Epithelial cell of prostate (primary cell): ENCODE measurements around the gene YARS1.
A peak's percentile ranks its signal among the peaks of the same experiment; 100 is the strongest.
"Not testable (repeated sequence)": the region's sequence is repeated elsewhere in the genome, so short reads cannot be mapped to it uniquely, and the experiment has no call there.

Source experiments
- DNase-seq: peaks from one replicate; pipeline ENCODE4 v3.0.0-alpha.2; 2011; ENCODE audit warnings: low read depth, low spot score
- H3K27ac ChIP-seq: fragments of 450-650 bp; 2 replicates; pipeline ENCODE4 v1.5.1; 2017; ENCODE audit warnings: mild to moderate bottlenecking

Gene YARS1

DNA sequence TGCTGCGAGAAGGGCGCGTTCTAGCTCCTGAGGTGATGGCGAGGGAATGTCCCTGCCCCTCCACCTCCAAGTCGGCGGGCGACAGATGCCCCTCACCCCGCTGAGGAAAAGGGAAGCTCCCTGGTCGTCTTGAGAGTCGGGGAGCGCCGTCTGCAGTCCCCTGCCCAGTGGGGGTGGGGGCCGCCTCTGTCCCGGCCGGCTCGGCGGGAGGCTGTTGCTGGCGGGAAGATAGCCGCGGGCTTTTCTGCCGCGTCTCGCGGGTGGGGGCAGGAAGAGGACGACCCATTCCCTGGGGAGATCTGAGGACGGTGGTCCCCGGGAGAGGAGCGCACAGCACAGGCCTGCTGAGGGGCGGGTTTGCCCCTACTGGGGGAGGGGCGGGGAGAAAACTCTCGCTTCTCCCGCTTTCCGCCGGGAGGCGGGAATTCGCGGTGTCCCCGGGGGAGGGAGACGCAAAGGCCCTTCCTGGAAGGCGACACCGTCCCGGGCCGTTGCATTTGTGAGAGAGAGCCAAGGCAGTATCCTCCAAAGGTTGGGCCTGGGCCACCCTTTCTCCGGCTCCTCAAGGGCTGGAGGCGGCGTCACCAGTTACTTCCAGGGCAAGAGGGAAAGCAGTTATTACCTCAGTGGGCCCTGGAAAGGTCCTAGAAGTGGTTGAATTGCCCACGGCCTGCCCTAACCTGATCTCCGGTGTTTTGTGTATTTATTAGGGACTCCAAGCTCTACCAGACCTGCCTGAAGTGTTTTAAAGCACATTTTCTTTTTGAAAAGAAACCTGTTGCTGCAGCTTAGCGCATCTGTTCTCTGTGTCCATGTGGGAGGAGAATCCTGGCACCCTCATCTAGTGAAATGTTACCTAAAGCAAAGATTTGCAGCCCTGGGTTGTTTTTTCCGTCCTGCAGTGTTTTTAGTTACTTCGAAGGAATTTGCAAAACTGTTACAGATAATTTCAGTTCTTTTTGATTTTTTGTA lies 943 bp upstream of the YARS1 start:
- DNase-seq = no peak

DNA sequence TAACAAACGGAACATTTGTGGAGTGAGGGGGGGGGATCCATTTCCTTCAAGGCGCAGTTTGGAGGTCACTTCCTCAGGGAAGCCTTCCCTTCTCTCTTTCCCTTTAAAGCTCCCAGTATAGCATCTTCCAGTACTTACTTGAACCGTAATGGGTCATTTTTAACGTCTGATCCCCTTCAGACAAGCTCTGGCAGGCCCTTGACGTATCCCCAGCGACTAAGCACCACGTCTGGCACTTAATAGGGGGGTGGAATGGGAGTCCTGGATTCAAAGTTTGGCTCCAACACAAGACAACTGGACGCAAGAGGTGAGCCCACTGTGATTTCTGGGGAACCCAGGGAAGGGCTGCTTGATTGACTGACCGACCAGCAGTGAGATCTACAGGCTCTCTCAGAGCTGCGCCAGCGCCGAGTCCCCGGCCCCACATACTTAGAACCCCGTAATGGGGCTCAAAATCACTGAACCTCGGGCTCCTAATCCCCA lies 441 bp downstream of the YARS1 start:
- DNase-seq = peak; percentile 68
- H3K27ac ChIP-seq = peak overlapping the region; percentile 97

More for the DNA sequence above, 943 bp upstream of the YARS1 start:
- peak overlapping the region; percentile 97 for H3K27ac ChIP-seq

DNA sequence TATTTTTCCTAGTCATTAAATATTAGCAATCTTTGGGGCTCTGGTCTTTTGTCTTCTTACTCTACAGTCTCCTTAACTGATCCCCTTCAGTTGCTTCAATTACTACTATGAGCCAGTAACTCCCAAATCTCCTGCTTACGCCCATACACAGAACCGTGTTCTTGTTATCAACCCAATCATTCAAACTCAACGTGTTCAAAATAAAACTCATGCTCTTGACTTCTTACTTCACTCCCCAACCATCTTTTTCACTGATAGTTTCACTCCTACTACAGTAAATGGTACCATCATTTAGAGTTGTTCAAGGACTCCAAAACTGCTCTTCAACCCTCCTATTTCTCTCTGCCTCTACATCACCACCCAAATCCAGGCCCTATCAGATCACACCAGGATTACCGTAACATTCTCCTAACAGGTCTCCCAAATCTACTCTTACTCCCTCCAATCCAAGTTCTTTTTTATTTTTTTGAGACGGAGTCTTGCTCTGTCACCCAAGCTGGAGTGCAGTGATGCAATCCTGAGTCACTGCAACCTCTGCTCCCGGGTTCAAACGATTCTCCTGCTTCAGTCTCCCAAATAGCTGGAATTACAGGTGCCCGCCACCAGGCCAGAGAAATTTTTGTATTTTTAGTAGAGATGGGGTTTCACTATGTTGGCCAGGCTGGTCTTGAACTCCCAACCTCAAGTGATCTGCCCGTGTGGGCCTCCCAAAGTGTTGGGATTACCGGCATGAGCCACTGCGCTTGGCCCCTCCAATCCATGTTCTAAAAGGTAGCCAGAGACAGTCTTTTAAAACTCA lies 3.0 kb downstream of the YARS1 start:
- DNase-seq = no peak
- H3K27ac ChIP-seq = peak overlapping the region; percentile 4

GRCh38 chr1:32811917-32812316 lies 5.2 kb downstream of the YARS1 start:
- DNase-seq = no peak
- H3K27ac ChIP-seq = no peak overlapping the region

DNA sequence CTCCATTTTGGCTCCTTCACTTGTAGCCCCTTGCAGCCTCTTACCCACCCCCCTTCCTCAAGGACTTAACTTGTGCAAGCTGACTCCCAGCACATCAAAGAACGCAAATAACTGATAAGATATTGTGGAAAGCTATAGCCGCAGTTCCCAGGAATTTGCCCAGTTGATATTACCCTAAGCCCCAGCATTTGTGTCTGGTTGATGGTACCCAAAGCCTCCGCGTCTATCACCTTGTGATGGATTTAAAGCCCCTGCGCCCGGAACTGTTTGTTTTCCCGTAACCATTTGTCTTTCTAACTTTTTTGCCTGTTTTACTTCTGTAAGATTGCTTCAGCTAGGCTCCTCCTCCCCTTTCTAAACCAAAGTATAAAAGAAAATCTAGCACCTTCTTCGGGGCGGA lies 5.9 kb downstream of the YARS1 start:
- no peak for DNase-seq
- H3K27ac ChIP-seq = no peak overlapping the region

DNA sequence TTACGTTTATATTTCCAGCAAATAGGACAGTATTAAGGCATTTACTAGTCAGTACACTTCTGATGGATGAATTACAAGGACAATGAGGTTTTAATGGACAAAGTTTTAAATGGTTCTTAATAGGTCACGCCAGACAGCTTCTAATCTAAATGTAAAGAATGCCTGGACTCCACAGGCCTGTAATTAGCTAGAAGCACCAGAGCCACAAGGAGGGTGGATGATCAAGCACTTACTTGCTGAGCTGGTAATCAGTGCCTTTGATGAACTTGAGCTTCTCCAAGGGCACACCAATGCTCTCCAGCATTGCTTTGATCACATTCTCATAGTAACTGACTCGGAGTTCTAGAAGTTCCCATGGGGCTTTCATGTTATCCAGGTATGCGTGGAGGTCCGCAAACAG lies 6.8 kb downstream of the YARS1 start:
- no peak for DNase-seq
- H3K27ac ChIP-seq = no peak overlapping the region

- no peak overlapping the region for H3K27ac ChIP-seq
- no peak for DNase-seq
These were observed 8.6 kb downstream of the YARS1 start for GRCh38 chr1:32808580-32808979.

DNA sequence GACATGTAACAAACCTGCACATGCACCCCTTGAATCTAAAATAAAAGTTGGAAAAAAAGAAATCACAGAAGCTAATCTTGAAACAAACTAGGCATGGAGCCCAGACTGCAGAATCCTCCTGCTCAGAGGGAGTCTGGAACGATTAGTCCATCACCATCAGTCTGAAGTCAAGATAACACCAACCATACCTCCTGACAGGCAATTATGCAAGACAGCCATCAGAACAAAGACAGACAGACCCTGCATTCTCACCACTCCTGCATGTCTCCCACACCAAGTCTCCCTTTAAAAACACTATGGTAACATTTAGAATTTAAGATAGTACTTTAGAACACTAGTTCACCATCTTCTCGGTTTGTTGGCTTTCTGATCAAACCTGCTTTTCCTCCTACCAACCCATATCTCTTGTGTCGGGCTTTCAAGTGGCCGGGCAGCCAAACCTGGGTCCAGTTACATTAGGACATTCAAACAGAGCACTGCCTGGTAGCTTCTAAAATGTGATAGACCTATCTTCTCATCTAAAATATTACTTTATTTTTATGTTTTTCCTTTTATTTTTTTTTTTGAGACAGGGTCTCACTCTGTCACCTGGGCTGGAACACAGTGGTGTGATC lies 10.1 kb downstream of the YARS1 start:
- no peak for DNase-seq
- no peak overlapping the region for H3K27ac ChIP-seq

GRCh38 chr1:32806290-32806689 lies 10.9 kb downstream of the YARS1 start:
- DNase-seq = no peak
- no peak overlapping the region for H3K27ac ChIP-seq

DNA sequence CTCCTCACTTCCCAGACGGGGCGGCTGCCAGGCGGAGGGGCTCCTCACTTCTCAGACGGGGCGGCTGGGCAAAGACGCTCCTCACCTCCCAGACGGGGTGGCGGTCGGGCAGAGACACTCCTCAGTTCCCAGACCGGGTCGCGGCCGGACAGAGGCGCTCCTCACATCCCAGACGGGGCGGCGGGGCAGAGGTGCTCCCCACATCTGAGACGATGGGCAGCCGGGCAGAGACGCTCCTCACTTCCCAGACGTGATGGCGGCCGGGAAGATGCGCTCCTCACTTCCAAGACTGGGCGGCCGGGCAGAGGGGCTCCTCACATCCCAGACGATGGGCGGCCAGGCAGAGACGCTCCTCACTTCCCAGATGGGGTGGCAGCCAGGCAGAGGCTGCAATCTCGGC lies 12.7 kb downstream of the YARS1 start:
- H3K27ac ChIP-seq, DNase-seq: not testable (repeated sequence)

DNA sequence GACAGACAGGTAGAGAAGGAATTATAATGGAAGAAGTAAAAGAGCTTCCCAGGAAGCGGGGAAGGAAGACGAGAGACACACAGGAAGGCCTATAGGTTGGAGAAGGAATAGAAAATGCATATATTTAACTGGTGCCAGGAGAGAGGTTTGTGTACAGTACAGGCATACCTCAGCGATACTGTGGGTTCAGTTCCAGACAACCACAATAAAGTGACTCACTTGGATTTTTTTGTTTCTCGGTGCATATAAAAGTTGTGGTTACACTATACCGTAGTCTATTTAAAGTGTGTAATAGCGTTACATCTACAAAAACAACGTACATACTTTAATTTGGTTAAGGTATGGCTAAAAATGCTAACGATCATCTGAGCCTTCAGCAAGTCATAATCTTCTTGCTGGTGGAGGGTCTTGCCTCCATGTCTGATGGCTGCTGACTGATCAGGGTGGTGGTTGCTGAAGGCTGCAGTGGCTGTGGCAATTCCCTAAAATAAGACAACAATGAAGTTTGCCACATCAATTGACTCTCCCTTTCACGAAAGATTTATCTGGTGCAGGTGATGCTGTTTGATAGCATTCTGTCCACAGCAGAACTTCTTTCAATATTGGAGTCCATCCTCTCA lies 16.0 kb downstream of the YARS1 start:
- H3K27ac ChIP-seq = no peak overlapping the region
- peak; percentile 74 for DNase-seq

- DNase-seq = no peak
- H3K27ac ChIP-seq = peak overlapping the region; percentile 39
These were observed 18.3 kb downstream of the YARS1 start for GRCh38 chr1:32798679-32799416.

GRCh38 chr1:32798191-32798590 lies 19.0 kb downstream of the YARS1 start:
- H3K27ac ChIP-seq = peak overlapping the region; percentile 39
- peak; percentile 24 for DNase-seq

DNA sequence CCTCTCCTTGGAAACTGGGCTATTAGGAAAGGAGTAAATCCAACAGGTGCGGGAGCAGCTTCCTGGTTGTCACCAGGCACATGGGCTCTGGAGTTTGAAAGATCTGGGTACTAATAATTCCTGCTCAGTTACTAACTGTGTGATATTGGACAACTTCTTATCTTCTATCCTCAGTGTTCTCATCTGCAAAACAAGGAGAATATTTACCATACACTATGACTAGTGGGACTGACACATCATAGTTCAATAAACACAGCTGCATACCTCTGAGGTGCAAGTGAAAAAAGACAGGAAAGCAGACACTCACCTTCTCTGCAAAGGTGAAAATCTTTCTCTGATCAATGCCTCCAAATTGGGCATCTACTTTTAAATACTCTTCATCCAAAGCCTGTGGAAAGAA lies 19.7 kb downstream of the YARS1 start:
- no peak for DNase-seq
- H3K27ac ChIP-seq = peak overlapping the region; percentile 39

- not testable (repeated sequence) for DNase-seq
- H3K27ac ChIP-seq = peak overlapping the region; percentile 7
These were observed 21.4 kb downstream of the YARS1 start for GRCh38 chr1:32795763-32796162.

DNA sequence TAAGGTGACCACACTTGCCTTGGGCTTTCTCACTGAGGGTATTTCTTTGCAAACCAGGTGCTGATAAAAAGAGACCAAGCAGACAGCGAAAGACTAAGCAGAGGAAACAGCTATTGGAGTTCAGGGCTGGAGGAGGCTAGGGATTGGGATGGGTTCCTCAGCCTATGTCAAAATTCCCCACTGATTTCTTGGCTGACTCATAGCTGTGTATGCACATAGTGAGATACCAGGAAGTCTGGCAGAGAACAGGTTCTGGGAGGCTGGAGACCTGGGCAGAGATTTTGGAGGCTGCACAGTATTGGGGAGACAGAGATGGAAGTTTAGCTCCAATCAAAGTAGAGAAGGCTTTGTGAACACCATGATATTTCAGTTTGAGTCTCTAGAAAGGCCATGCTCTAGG lies 25.3 kb downstream of the YARS1 start:
- peak; percentile 24 for DNase-seq
- peak overlapping the region; percentile 71 for H3K27ac ChIP-seq

- DNase-seq = peak; percentile 72
- peak overlapping the region; percentile 71 for H3K27ac ChIP-seq
These were observed 27.8 kb downstream of the YARS1 start for GRCh38 chr1:32789356-32789755.

DNA sequence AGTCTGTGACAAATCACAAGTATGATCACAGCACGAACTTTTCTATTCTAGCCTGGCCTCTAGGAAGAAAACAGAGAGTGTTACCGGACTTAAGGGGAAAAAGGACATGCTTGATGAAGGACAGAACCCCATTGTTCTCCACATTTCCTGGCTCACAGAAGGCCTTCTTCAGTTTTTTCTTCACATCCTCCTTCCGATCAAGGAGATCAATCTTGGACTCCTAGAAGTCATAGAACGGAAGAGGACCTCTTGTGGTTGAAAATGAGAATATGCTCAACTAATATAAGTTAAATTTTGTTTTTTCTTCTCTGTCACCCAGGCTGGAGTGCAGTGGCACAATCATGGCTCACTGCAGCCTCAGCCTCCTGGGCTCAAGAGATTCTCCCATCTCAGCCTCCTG lies 30.3 kb downstream of the YARS1 start:
- H3K27ac ChIP-seq = peak overlapping the region; percentile 71
- no peak for DNase-seq

GRCh38 chr1:32784817-32785216 lies 32.3 kb downstream of the YARS1 start:
- no peak for DNase-seq
- H3K27ac ChIP-seq = no peak overlapping the region
